ENCODE data around the gene STIM1.

Gene STIM1

GRCh38 chr11:4083198-4083597, 227.7 kb downstream of the STIM1 start:
- peaks cover 14% of the 10 kb centered on the region for H3K36me3 ChIP-seq (ENCODE audit: control insufficient read depth, insufficient read depth, low read length)

GRCh38 chr11:4084406-4085125, 229.1 kb downstream of the STIM1 start:
- H3K4me3 ChIP-seq (replicated peaks; ENCODE audit: low read depth, low read length): no peak overlapping the region
- TF ChIP-seq CTCF (IDR thresholded peaks at IDR 0.05; ENCODE audit: insufficient read depth, low read length, poor library complexity, severe bottlenecking): no peak
- no peak for DNase-seq (ENCODE audit: extremely low read depth, insufficient read length)
- H3K27me3 ChIP-seq (replicated peaks; ENCODE audit: control insufficient read depth, insufficient read depth, low read length): no peaks in the 10 kb centered on the region
- H3K36me3 ChIP-seq (ENCODE audit: control insufficient read depth, insufficient read depth, low read length): peaks cover 14% of the 10 kb centered on the region

More at GRCh38 chr11:4083198-4083597, 227.7 kb downstream of the STIM1 start:
- no peak for TF ChIP-seq CTCF (IDR thresholded peaks at IDR 0.05; ENCODE audit: insufficient read depth, low read length, poor library complexity, severe bottlenecking)
- Histone ChIP-seq H3K4me3 (replicated peaks; ENCODE audit: low read depth, low read length) (no peak overlapping the region), H3K27me3 (replicated peaks; ENCODE audit: control insufficient read depth, insufficient read depth, low read length) (no peaks in the 10 kb centered on the region)
- no peak for DNase-seq (ENCODE audit: extremely low read depth, insufficient read length)

- Histone ChIP-seq H3K4me3 (replicated peaks; ENCODE audit: low read depth, low read length) (no peak overlapping the region), H3K27me3 (replicated peaks; ENCODE audit: control insufficient read depth, insufficient read depth, low read length) (no peaks in the 10 kb centered on the region), H3K36me3 (ENCODE audit: control insufficient read depth, insufficient read depth, low read length) (peaks cover 15% of the 10 kb centered on the region)
- no peak for DNase-seq (ENCODE audit: extremely low read depth, insufficient read length)
- no peak for TF ChIP-seq CTCF (IDR thresholded peaks at IDR 0.05; ENCODE audit: insufficient read depth, low read length, poor library complexity, severe bottlenecking)
These were observed 230.1 kb downstream of the STIM1 start for GRCh38 chr11:4085575-4085974.

- TF ChIP-seq CTCF (IDR thresholded peaks at IDR 0.05; ENCODE audit: insufficient read depth, low read length, poor library complexity, severe bottlenecking): no peak
- Histone ChIP-seq H3K4me3 (replicated peaks; ENCODE audit: low read depth, low read length) (no peak overlapping the region), H3K27me3 (replicated peaks; ENCODE audit: control insufficient read depth, insufficient read depth, low read length) (no peaks in the 10 kb centered on the region), H3K36me3 (ENCODE audit: control insufficient read depth, insufficient read depth, low read length) (peaks cover 17% of the 10 kb centered on the region)
- DNase-seq (ENCODE audit: extremely low read depth, insufficient read length): no peak
These were observed 231.3 kb downstream of the STIM1 start for GRCh38 chr11:4086575-4087353.

GRCh38 chr11:4087551-4087950, 232.1 kb downstream of the STIM1 start:
- TF ChIP-seq CTCF (IDR thresholded peaks at IDR 0.05; ENCODE audit: insufficient read depth, low read length, poor library complexity, severe bottlenecking): no peak
- Histone ChIP-seq H3K36me3 (ENCODE audit: control insufficient read depth, insufficient read depth, low read length) (peaks cover 14% of the 10 kb centered on the region), H3K4me3 (replicated peaks; ENCODE audit: low read depth, low read length) (no peak overlapping the region), H3K27me3 (replicated peaks; ENCODE audit: control insufficient read depth, insufficient read depth, low read length) (no peaks in the 10 kb centered on the region)
- no peak for DNase-seq (ENCODE audit: extremely low read depth, insufficient read length)

Measured in GM06990 (cell line).